ENCODE results near the gene ASGR1. TPM values are rescaled to one million over a fixed set of nuclear protein-coding genes. Genes with fewer than 3 reads are reported as not detected.

ASGR1 gene
- total and polyA plus RNA-seq, 4 donors, result 127 to 728 (median 471) TPM

- peak overlapping the region; percentile 81 to 91 (median 88) for H3K4me3 ChIP-seq (ENCODE audit: low read depth in 1 of 3, low read length in 3 of 3)
- peak; percentile 68 for DNase-seq (ENCODE audit: low spot score)
- WGBS, result 3% methylated on average over 18 of the region's 18 CpGs
Observed at GRCh38 chr17:7177954-7178477, 1.2 kb downstream of the ASGR1 start.

More at GRCh38 chr17:7177954-7178477, 1.2 kb downstream of the ASGR1 start:
- TF ChIP-seq RAD21 (IDR thresholded peaks at IDR 0.05) (peak in 1 of 2 donors; percentile 41), CTCF (IDR thresholded peaks at IDR 0.05; ENCODE audit: low read depth, low read length, missing input control) (no peak), GABPA (IDR thresholded peaks at IDR 0.05 in 1 of 2, conservative IDR thresholded peaks at IDR 0.05 in 1 of 2) (peak in 1 of 2 donors; percentile 64), YY1 (IDR thresholded peaks at IDR 0.05) (peak; percentile 41), EGR1 (IDR thresholded peaks at IDR 0.05; ENCODE audit: low read depth in 2 of 2) (peak; percentile 85 to 94), TAF1 (conservative IDR thresholded peaks at IDR 0.05) (peak; percentile 98), RXRA (IDR thresholded peaks at IDR 0.05) (peak; percentile 41 to 65), JUND (IDR thresholded peaks at IDR 0.05) (peak; percentile 61 to 82), FOXA2 (IDR thresholded peaks at IDR 0.05) (no peak), HNF4A (conservative IDR thresholded peaks at IDR 0.05) (peak; percentile 78 to 82), SP1 (IDR thresholded peaks at IDR 0.05) (peak; percentile 72), FOXA1 (IDR thresholded peaks at IDR 0.05) (no peak), ZBTB33 (IDR thresholded peaks at IDR 0.05) (no peak), NR2F2 (IDR thresholded peaks at IDR 0.05) (no peak), HNF4G (IDR thresholded peaks at IDR 0.05) (peak; percentile 42)
- TF ChIP-seq, protein P1, sequence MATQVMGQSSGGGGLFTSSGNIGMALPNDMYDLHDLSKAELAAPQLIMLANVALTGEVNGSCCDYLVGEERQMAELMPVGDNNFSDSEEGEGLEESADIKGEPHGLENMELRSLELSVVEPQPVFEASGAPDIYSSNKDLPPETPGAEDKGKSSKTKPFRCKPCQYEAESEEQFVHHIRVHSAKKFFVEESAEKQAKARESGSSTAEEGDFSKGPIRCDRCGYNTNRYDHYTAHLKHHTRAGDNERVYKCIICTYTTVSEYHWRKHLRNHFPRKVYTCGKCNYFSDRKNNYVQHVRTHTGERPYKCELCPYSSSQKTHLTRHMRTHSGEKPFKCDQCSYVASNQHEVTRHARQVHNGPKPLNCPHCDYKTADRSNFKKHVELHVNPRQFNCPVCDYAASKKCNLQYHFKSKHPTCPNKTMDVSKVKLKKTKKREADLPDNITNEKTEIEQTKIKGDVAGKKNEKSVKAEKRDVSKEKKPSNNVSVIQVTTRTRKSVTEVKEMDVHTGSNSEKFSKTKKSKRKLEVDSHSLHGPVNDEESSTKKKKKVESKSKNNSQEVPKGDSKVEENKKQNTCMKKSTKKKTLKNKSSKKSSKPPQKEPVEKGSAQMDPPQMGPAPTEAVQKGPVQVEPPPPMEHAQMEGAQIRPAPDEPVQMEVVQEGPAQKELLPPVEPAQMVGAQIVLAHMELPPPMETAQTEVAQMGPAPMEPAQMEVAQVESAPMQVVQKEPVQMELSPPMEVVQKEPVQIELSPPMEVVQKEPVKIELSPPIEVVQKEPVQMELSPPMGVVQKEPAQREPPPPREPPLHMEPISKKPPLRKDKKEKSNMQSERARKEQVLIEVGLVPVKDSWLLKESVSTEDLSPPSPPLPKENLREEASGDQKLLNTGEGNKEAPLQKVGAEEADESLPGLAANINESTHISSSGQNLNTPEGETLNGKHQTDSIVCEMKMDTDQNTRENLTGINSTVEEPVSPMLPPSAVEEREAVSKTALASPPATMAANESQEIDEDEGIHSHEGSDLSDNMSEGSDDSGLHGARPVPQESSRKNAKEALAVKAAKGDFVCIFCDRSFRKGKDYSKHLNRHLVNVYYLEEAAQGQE (IDR thresholded peaks at IDR 0.05), result peak; percentile 74
- TF ChIP-seq, protein P2, sequence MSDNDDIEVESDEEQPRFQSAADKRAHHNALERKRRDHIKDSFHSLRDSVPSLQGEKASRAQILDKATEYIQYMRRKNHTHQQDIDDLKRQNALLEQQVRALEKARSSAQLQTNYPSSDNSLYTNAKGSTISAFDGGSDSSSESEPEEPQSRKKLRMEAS (IDR thresholded peaks at IDR 0.05), result peak; percentile 78
- TF ChIP-seq, protein P3, sequence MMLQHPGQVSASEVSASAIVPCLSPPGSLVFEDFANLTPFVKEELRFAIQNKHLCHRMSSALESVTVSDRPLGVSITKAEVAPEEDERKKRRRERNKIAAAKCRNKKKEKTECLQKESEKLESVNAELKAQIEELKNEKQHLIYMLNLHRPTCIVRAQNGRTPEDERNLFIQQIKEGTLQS (IDR thresholded peaks at IDR 0.05), result peak; percentile 44
- H3K36me3 ChIP-seq (ENCODE audit: control insufficient read depth in 4 of 4, insufficient read depth in 3 of 4, low read depth in 1 of 4, low read length in 3 of 4), result peaks cover 0 to 14% (median 0%) of the 10 kb centered on the region in 4 donors
- peak overlapping the region; percentile 92 to 96 for H3K27ac ChIP-seq (ENCODE audit: low read depth in 1 of 2, low read length in 2 of 2)
- no peaks in the 10 kb centered on the region for H3K9me3 ChIP-seq (ENCODE audit: control insufficient read depth in 4 of 4, low read length in 3 of 4)
- H3K9ac ChIP-seq (ENCODE audit: low read depth in 1 of 2, low read length in 2 of 2), result peak overlapping the region; percentile 78 to 84
- no peaks in the 10 kb centered on the region for H3K27me3 ChIP-seq (ENCODE audit: control insufficient read depth in 4 of 4, insufficient read depth in 4 of 4, low read length in 3 of 4)
- peaks cover 5 to 48% (median 25%) of the 10 kb centered on the region in 4 donors for H3K4me1 ChIP-seq (ENCODE audit: control insufficient read depth in 4 of 4, insufficient read depth in 4 of 4, low read length in 3 of 4)
